GM23338 (cell line): ENCODE measurements around the gene MYO16. TPM values are rescaled to one million over a fixed set of nuclear protein-coding genes. Genes with fewer than 3 reads are reported as not detected.

ENCODE experiments used
- ATAC-seq: fragments of 200-7000 bp; cut with Tn5 transposase; 3 replicates; pipeline ENCODE4 v1.9.1; 2020
- DNase-seq: peaks from one replicate; pipeline ENCODE4 v3.0.0-alpha.2; 2015; ENCODE audit warnings: low spot score
- H2AFZ ChIP-seq: fragments of 200-600 bp; sonication (generic); 2 replicates; pipeline ENCODE4 v1.8.0; 2016; ENCODE audit warnings: antibody characterized with exemption, mild to moderate bottlenecking, moderate library complexity
- H3F3A ChIP-seq: fragments of 200-600 bp; sonication (generic); replicated peaks from 2 replicates; pipeline ENCODE4 v1.8.0; 2017; ENCODE audit warnings: antibody characterized with exemption, mixed run types, low read depth
- H3K27ac ChIP-seq: fragments of 200-600 bp; sonication (generic); 2 replicates; pipeline ENCODE4 v1.6.1; 2016; ENCODE audit warnings: low read depth
- H3K27me3 ChIP-seq: fragments of 200-600 bp; sonication (generic); 2 replicates; pipeline ENCODE4 v1.8.0; 2016; ENCODE audit warnings: mild to moderate bottlenecking, mixed run types, moderate library complexity; ENCODE audit not compliant: insufficient read depth
- H3K36me3 ChIP-seq: fragments of 200-600 bp; sonication (generic); 2 replicates; pipeline ENCODE4 v1.8.0; 2016; ENCODE audit warnings: mild to moderate bottlenecking; ENCODE audit not compliant: insufficient read depth
- H3K4me1 ChIP-seq: fragments of 200-600 bp; sonication (generic); 2 replicates; pipeline ENCODE4 v1.8.0; 2016; ENCODE audit warnings: mild to moderate bottlenecking, moderate library complexity; ENCODE audit not compliant: insufficient read depth
- H3K4me2 ChIP-seq: fragments of 200-600 bp; sonication (generic); 2 replicates; pipeline ENCODE4 v1.7.1; 2017; ENCODE audit warnings: mixed run types
- H3K4me3 ChIP-seq: fragments of 200-600 bp; sonication (generic); 2 replicates; pipeline ENCODE4 v1.6.1; 2016; ENCODE audit warnings: mixed run types
- H3K79me2 ChIP-seq: fragments of 200-600 bp; sonication (generic); replicated peaks from 2 replicates; pipeline ENCODE4 v1.8.0; 2017; ENCODE audit warnings: mild to moderate bottlenecking; ENCODE audit not compliant: insufficient read depth
- H3K9me2 ChIP-seq: fragments of 200-600 bp; sonication (generic); 2 replicates; pipeline ENCODE4 v1.8.0; 2017; ENCODE audit not compliant: insufficient read depth
- H4K20me1 ChIP-seq: fragments of 200-600 bp; sonication (generic); replicated peaks from 2 replicates; pipeline ENCODE4 v1.8.0; 2017; ENCODE audit warnings: mild to moderate bottlenecking; ENCODE audit not compliant: insufficient read depth
- H3K27ac Mint-ChIP-seq: 2 replicates; pipeline ENCODE4 v1.8.0; 2020; ENCODE audit warnings: inconsistent platforms, mild to moderate bottlenecking, moderate library complexity, mixed read lengths
- H3K27me3 Mint-ChIP-seq: 3 replicates; pipeline ENCODE4 v1.8.0; 2022; ENCODE audit warnings: low read depth, mild to moderate bottlenecking, moderate library complexity, mixed read lengths, inconsistent platforms; ENCODE audit not compliant: insufficient read depth, poor library complexity
- H3K36me3 Mint-ChIP-seq: 3 replicates; pipeline ENCODE4 v1.8.0; 2021; ENCODE audit warnings: low read depth, mild to moderate bottlenecking, inconsistent platforms, moderate library complexity, mixed read lengths
- H3K4me1 Mint-ChIP-seq: 3 replicates; pipeline ENCODE4 v1.8.0; 2020; ENCODE audit warnings: mild to moderate bottlenecking, inconsistent platforms, mixed read lengths
- H3K4me3 Mint-ChIP-seq: 3 replicates; pipeline ENCODE4 v1.8.0; 2021; ENCODE audit warnings: moderate library complexity, mild to moderate bottlenecking, inconsistent platforms, mixed read lengths
- H3K9me3 Mint-ChIP-seq: 3 replicates; pipeline ENCODE4 v1.8.0; 2020; ENCODE audit warnings: moderate library complexity, mild to moderate bottlenecking, inconsistent platforms, mixed read lengths
- CREB1 ChIP-seq: fragments of 250-450 bp; sonication (Bioruptor Pico); IDR thresholded peaks from 2 replicates; pipeline ENCODE4 v1.5.0; 2020; ENCODE audit warnings: low read depth, mild to moderate bottlenecking, moderate library complexity
- ETS1 ChIP-seq: IDR thresholded peaks from 2 replicates; pipeline ENCODE4 v1.6.1; 2016; ENCODE audit warnings: antibody characterized with exemption
- EZH2 ChIP-seq: fragments of 200-600 bp; sonication (generic); IDR thresholded peaks from one replicate; pipeline ENCODE4 v1.8.0; 2017; ENCODE audit warnings: antibody characterized with exemption, mild to moderate bottlenecking, low read depth; ENCODE audit not compliant: unreplicated experiment
- EZH2phosphoT487 ChIP-seq: fragments of 200-600 bp; sonication (generic); IDR thresholded peaks from one replicate; pipeline ENCODE4 v1.8.1; 2018; ENCODE audit warnings: antibody characterized with exemption; ENCODE audit not compliant: unreplicated experiment
- JUNB ChIP-seq: IDR thresholded peaks from one replicate; pipeline ENCODE4 v1.6.1; 2016; ENCODE audit warnings: antibody characterized with exemption; ENCODE audit not compliant: unreplicated experiment
- NANOG ChIP-seq: IDR thresholded peaks from 2 replicates; pipeline ENCODE4 v1.6.1; 2016; ENCODE audit warnings: antibody characterized with exemption, borderline replicate concordance
- POLR2AphosphoS5 ChIP-seq: IDR thresholded peaks from 2 replicates; pipeline ENCODE4 v1.6.1; 2016; ENCODE audit warnings: antibody characterized with exemption, low read depth
- STAT1 ChIP-seq: IDR thresholded peaks from one replicate; pipeline ENCODE4 v1.6.1; 2016; ENCODE audit warnings: antibody characterized with exemption; ENCODE audit not compliant: unreplicated experiment
- ZNF114 ChIP-seq: fragments of 250-450 bp; sonication (Bioruptor Pico); IDR thresholded peaks from 2 replicates; pipeline ENCODE4 v1.5.0; 2020; ENCODE audit warnings: mild to moderate bottlenecking, moderate library complexity
- ZNF331 ChIP-seq: fragments of 250-450 bp; sonication (Bioruptor Pico); IDR thresholded peaks from 2 replicates; pipeline ENCODE4 v1.5.0; 2020; ENCODE audit warnings: low read depth, mild to moderate bottlenecking, moderate library complexity
- polyA plus RNA-seq: library from polyadenylated mRNA; unstranded; fragments of >200 nt; fragmentation: Nextera tagmentation; extraction: Ambion mirVana; gene quantifications from 2 replicates; pipeline ENCODE4 v1.2.1, GENCODE V29; 2016
- total RNA-seq: library from RNA; depleted of rRNA; stranded (reverse); fragments of >200 nt; shearing (Covaris generic); gene quantifications from 2 replicates; pipeline ENCODE4 v1.2.3, GENCODE V29; 2014
- TF ChIP-seq, protein P1 (sequence below): IDR thresholded peaks from one replicate; pipeline ENCODE4 v1.6.1; 2018; ENCODE audit warnings: antibody characterized with exemption; ENCODE audit not compliant: unreplicated experiment
- TF ChIP-seq, protein P2 (sequence below), 2 experiments: fragments of 200-600 bp in 1 of 2; sonication (generic) in 1 of 2; conservative IDR thresholded peaks; 2 replicates each; pipeline versions ENCODE4 v1.5.1 to v1.6.1; 2016 to 2017; ENCODE audit warnings: antibody characterized with exemption in 2 of 2, low read depth in 2 of 2, mild to moderate bottlenecking in 2 of 2, moderate library complexity in 1 of 2
- TF ChIP-seq, protein P3 (sequence below): fragments of 250-450 bp; sonication (Bioruptor Pico); IDR thresholded peaks from 2 replicates; pipeline ENCODE4 v1.5.0; 2020; ENCODE audit warnings: mild to moderate bottlenecking, moderate library complexity

MYO16 gene
- total and polyA plus RNA-seq, 2 experiments from 2014 or later = 0.10 to 0.13 TPM

DNA sequence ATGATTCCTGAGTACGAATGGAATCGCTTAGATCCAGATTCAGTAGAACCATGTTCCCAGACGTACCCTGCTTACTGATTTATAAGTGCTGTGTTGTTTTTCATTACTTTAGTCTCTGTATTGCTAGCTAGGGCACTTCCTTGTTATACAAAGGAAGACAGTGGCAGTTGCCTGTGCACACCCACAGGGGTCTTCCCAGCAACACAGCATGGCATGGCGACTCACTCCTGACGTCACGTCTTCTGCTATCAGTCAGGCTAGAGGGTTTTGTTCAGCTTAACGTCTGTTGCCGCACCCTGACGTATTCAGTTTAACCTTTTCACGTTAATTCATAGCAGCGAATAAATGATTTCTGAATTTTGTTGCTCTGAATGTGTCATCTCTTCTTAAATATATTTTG, 295.1 kb downstream of the MYO16 start:
- Histone ChIP-seq H3F3A (no peaks in the 10 kb centered on the region), H3K27ac (no peak overlapping the region), H3K4me3 (no peak overlapping the region), H3K79me2 (no peaks in the 10 kb centered on the region), H3K27me3 (no peaks in the 10 kb centered on the region), H3K4me1 (no peaks in the 10 kb centered on the region), H3K36me3 (no peaks in the 10 kb centered on the region), H3K9me2 (no peaks in the 10 kb centered on the region), H4K20me1 (no peaks in the 10 kb centered on the region), H2AFZ (no peak overlapping the region), H3K4me2 (no peak overlapping the region)
- TF ChIP-seq, protein P1, sequence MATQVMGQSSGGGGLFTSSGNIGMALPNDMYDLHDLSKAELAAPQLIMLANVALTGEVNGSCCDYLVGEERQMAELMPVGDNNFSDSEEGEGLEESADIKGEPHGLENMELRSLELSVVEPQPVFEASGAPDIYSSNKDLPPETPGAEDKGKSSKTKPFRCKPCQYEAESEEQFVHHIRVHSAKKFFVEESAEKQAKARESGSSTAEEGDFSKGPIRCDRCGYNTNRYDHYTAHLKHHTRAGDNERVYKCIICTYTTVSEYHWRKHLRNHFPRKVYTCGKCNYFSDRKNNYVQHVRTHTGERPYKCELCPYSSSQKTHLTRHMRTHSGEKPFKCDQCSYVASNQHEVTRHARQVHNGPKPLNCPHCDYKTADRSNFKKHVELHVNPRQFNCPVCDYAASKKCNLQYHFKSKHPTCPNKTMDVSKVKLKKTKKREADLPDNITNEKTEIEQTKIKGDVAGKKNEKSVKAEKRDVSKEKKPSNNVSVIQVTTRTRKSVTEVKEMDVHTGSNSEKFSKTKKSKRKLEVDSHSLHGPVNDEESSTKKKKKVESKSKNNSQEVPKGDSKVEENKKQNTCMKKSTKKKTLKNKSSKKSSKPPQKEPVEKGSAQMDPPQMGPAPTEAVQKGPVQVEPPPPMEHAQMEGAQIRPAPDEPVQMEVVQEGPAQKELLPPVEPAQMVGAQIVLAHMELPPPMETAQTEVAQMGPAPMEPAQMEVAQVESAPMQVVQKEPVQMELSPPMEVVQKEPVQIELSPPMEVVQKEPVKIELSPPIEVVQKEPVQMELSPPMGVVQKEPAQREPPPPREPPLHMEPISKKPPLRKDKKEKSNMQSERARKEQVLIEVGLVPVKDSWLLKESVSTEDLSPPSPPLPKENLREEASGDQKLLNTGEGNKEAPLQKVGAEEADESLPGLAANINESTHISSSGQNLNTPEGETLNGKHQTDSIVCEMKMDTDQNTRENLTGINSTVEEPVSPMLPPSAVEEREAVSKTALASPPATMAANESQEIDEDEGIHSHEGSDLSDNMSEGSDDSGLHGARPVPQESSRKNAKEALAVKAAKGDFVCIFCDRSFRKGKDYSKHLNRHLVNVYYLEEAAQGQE = no peak
- TF ChIP-seq, protein P2, sequence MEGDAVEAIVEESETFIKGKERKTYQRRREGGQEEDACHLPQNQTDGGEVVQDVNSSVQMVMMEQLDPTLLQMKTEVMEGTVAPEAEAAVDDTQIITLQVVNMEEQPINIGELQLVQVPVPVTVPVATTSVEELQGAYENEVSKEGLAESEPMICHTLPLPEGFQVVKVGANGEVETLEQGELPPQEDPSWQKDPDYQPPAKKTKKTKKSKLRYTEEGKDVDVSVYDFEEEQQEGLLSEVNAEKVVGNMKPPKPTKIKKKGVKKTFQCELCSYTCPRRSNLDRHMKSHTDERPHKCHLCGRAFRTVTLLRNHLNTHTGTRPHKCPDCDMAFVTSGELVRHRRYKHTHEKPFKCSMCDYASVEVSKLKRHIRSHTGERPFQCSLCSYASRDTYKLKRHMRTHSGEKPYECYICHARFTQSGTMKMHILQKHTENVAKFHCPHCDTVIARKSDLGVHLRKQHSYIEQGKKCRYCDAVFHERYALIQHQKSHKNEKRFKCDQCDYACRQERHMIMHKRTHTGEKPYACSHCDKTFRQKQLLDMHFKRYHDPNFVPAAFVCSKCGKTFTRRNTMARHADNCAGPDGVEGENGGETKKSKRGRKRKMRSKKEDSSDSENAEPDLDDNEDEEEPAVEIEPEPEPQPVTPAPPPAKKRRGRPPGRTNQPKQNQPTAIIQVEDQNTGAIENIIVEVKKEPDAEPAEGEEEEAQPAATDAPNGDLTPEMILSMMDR (conservative IDR thresholded peaks at IDR 0.05; ENCODE audit: low read depth in 2 of 2) = no peak
- TF ChIP-seq EZH2phosphoT487 (no peak), CREB1 (CRISPR knock-in tag) (no peak), STAT1 (no peak), NANOG (no peak), EZH2 (no peak), JUNB (no peak), ZNF331 (no peak), ETS1 (no peak), POLR2AphosphoS5 (no peak), ZNF114 (CRISPR knock-in tag) (no peak)
- TF ChIP-seq, protein P3, sequence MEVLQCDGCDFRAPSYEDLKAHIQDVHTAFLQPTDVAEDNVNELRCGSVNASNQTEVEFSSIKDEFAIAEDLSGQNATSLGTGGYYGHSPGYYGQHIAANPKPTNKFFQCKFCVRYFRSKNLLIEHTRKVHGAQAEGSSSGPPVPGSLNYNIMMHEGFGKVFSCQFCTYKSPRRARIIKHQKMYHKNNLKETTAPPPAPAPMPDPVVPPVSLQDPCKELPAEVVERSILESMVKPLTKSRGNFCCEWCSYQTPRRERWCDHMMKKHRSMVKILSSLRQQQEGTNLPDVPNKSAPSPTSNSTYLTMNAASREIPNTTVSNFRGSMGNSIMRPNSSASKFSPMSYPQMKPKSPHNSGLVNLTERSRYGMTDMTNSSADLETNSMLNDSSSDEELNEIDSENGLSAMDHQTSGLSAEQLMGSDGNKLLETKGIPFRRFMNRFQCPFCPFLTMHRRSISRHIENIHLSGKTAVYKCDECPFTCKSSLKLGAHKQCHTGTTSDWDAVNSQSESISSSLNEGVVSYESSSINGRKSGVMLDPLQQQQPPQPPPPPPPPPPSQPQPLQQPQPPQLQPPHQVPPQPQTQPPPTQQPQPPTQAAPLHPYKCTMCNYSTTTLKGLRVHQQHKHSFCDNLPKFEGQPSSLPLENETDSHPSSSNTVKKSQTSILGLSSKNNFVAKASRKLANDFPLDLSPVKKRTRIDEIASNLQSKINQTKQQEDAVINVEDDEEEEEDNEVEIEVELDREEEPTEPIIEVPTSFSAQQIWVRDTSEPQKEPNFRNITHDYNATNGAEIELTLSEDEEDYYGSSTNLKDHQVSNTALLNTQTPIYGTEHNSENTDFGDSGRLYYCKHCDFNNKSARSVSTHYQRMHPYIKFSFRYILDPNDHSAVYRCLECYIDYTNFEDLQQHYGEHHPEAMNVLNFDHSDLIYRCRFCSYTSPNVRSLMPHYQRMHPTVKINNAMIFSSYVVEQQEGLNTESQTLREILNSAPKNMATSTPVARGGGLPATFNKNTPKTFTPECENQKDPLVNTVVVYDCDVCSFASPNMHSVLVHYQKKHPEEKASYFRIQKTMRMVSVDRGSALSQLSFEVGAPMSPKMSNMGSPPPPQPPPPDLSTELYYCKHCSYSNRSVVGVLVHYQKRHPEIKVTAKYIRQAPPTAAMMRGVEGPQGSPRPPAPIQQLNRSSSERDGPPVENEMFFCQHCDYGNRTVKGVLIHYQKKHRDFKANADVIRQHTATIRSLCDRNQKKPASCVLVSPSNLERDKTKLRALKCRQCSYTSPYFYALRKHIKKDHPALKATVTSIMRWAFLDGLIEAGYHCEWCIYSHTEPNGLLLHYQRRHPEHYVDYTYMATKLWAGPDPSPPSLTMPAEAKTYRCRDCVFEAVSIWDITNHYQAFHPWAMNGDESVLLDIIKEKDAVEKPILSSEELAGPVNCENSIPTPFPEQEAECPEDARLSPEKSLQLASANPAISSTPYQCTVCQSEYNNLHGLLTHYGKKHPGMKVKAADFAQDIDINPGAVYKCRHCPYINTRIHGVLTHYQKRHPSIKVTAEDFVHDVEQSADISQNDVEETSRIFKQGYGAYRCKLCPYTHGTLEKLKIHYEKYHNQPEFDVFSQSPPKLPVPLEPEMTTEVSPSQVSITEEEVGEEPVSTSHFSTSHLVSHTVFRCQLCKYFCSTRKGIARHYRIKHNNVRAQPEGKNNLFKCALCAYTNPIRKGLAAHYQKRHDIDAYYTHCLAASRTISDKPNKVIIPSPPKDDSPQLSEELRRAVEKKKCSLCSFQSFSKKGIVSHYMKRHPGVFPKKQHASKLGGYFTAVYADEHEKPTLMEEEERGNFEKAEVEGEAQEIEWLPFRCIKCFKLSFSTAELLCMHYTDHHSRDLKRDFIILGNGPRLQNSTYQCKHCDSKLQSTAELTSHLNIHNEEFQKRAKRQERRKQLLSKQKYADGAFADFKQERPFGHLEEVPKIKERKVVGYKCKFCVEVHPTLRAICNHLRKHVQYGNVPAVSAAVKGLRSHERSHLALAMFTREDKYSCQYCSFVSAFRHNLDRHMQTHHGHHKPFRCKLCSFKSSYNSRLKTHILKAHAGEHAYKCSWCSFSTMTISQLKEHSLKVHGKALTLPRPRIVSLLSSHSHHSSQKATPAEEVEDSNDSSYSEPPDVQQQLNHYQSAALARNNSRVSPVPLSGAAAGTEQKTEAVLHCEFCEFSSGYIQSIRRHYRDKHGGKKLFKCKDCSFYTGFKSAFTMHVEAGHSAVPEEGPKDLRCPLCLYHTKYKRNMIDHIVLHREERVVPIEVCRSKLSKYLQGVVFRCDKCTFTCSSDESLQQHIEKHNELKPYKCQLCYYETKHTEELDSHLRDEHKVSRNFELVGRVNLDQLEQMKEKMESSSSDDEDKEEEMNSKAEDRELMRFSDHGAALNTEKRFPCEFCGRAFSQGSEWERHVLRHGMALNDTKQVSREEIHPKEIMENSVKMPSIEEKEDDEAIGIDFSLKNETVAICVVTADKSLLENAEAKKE (CRISPR knock-in tag) = no peak
- peaks cover 10% of the 10 kb centered on the region for H3K27me3 Mint-ChIP-seq
- DNase-seq (no peak), ATAC-seq (no peak; the same call in 2 of the 3 replicates)
- no peak overlapping the region for H3K27ac Mint-ChIP-seq
- H3K4me3 Mint-ChIP-seq = no peak overlapping the region
- H3K9me3 Mint-ChIP-seq = no peaks in the 10 kb centered on the region
- H3K36me3 Mint-ChIP-seq = no peaks in the 10 kb centered on the region
- no peaks in the 10 kb centered on the region for H3K4me1 Mint-ChIP-seq
